ENCODE measurements around the gene KIFC1. TPM values are rescaled to one million over a fixed set of nuclear protein-coding genes. Genes with fewer than 3 reads are reported as not detected.

KIFC1 gene
- polyA plus RNA-seq, 1 of the 3 experiments (the other 2 are of a cell fraction) = 35.9 TPM

- Histone ChIP-seq H3K9ac (peak within 1 kb of the TSS; percentile 71), H3K9me2 (no peaks in the 10 kb centered on the region), H3K4me1 (ENCODE audit: control insufficient read depth in 1 of 2, insufficient read depth in 2 of 2, low read depth in 1 of 2, low read length in 1 of 2) (peaks cover 0 to 21% of the 10 kb centered on the region in 2 experiments; a peak in 1 of 4 replicates), H4K20me1 (ENCODE audit: insufficient read depth) (no peaks in the 10 kb centered on the region), H3K36me3 (replicated peaks in 1 of 2; ENCODE audit: control insufficient read depth in 1 of 2, insufficient read depth in 2 of 2, low read length in 1 of 2) (peaks cover 10 to 23% of the 10 kb centered on the region in 2 experiments), H3K4me2 (peak within 1 kb of the TSS; percentile 82), H3F3A (replicated peaks; ENCODE audit: insufficient read depth) (peaks cover 16% of the 10 kb centered on the region), H3K79me2 (ENCODE audit: insufficient read depth) (peaks cover 32% of the 10 kb centered on the region), H3K27me3 (ENCODE audit: insufficient read depth) (no peaks in the 10 kb centered on the region), H3K27ac (ENCODE audit: low read depth in 2 of 2, low read length in 1 of 2) (peak within 1 kb of the TSS; percentile 57 to 79; a peak in 3 of 4 replicates), H3K9me3 (no peaks in the 10 kb centered on the region), H3K4me3 (ENCODE audit: low read depth in 2 of 2, low read length in 1 of 2) (peak within 1 kb of the TSS; percentile 81 to 85), H2AFZ (ENCODE audit: low read depth) (peak within 1 kb of the TSS; percentile 85)
- peak; percentile 99 for DNase-seq
- ChIA-PET CTCF (interaction anchor here (0.8 to 2.0 kb wide), 6 partner anchors 13 to 135 kb away, joined by 3 to 8 read pairs (median 4); no protein-coding TSS in a partner anchor), POLR2A (interaction anchor here (0.9 to 1.7 kb wide), 5 partner anchors 9 to 126 kb away, joined by 3 to 9 read pairs (median 4); partner anchors contain the start of genes BAK1 and CUTA)
- 2% methylated on average over 12 of the region's 65 CpGs for WGBS (ENCODE audit: low lambda C conversion rate)
- TF ChIP-seq, protein P1, sequence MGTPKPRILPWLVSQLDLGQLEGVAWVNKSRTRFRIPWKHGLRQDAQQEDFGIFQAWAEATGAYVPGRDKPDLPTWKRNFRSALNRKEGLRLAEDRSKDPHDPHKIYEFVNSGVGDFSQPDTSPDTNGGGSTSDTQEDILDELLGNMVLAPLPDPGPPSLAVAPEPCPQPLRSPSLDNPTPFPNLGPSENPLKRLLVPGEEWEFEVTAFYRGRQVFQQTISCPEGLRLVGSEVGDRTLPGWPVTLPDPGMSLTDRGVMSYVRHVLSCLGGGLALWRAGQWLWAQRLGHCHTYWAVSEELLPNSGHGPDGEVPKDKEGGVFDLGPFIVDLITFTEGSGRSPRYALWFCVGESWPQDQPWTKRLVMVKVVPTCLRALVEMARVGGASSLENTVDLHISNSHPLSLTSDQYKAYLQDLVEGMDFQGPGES (IDR thresholded peaks at IDR 0.05; ENCODE audit: low read depth, low read length) = peak; percentile 60
- no peak for TF ChIP-seq RAD21 (IDR thresholded peaks at IDR 0.05; ENCODE audit: low read length)
- TF ChIP-seq, protein P2, sequence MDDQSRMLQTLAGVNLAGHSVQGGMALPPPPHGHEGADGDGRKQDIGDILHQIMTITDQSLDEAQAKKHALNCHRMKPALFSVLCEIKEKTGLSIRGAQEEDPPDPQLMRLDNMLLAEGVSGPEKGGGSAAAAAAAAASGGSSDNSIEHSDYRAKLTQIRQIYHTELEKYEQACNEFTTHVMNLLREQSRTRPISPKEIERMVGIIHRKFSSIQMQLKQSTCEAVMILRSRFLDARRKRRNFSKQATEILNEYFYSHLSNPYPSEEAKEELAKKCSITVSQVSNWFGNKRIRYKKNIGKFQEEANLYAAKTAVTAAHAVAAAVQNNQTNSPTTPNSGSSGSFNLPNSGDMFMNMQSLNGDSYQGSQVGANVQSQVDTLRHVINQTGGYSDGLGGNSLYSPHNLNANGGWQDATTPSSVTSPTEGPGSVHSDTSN (IDR thresholded peaks at IDR 0.05) = no peak; the same call in 1 of the 2 replicates
- 0 out of 2 replicates have a peak, but pooled peaks have one; percentile 17 for TF ChIP-seq ZBTB33 (IDR thresholded peaks at IDR 0.05; ENCODE audit: borderline replicate concordance, low read depth)
- TF ChIP-seq TAF1 (IDR thresholded peaks at IDR 0.05; ENCODE audit: borderline replicate concordance, low read depth, low read length) = peak; percentile 72
- peak; percentile 80 for TF ChIP-seq CHD2 (IDR thresholded peaks at IDR 0.05; ENCODE audit: low read length, partially characterized antibody)
- TF ChIP-seq MAX (IDR thresholded peaks at IDR 0.05; ENCODE audit: low read depth) = peak; percentile 97
- peak; percentile 8; the same call in 1 of the 2 replicates for TF ChIP-seq FOXJ3 (CRISPR knock-in tag; IDR thresholded peaks at IDR 0.05)
- TF ChIP-seq GABPA (IDR thresholded peaks at IDR 0.05; ENCODE audit: low read depth) = peak; percentile 92
- 0 out of 2 replicates have a peak, but pooled peaks have one; percentile 14 for TF ChIP-seq NRF1 (IDR thresholded peaks at IDR 0.05; ENCODE audit: low read depth, low read length)
- peak; percentile 93 for TF ChIP-seq SIN3A (IDR thresholded peaks at IDR 0.05; ENCODE audit: borderline replicate concordance, low read depth, low read length)
- TF ChIP-seq POLR2AphosphoS5 (IDR thresholded peaks at IDR 0.05; ENCODE audit: low read depth, low read length) = peak; percentile 96
- TF ChIP-seq JUND (IDR thresholded peaks at IDR 0.05) = no peak
- TF ChIP-seq FOXM1 (IDR thresholded peaks at IDR 0.05; ENCODE audit: low read depth) = no peak
- peak; percentile 96 for TF ChIP-seq MXI1 (IDR thresholded peaks at IDR 0.05; ENCODE audit: low read depth, low read length)
- TF ChIP-seq ELF1 (IDR thresholded peaks at IDR 0.05) = peak; percentile 56; the same call in 1 of the 2 replicates
These were observed 62.7 kb downstream of the KIFC1 start, which contains the start of gene ZBTB9 for GRCh38 chr6:33454009-33454946. ZBTB9 (plus strand) TSS chr6:33454576; CDS start chr6:33455101, 525 bp downstream.

Measured in SK-N-SH (cell line).